ENCODE measurements around the gene OR2B2. TPM values are rescaled to one million over a fixed set of nuclear protein-coding genes. Genes with fewer than 3 reads are reported as not detected.
A peak's percentile ranks its signal among the peaks of the same experiment; 100 is the strongest.

The OR2B2 gene
- total and polyA plus RNA-seq, 12 donors = not detected

- Histone ChIP-seq H3K27ac (no peak overlapping the region), H3K36me3 (replicated peaks in 1 of 2) (no peaks in the 10 kb centered on the region), H3K9me3 (replicated peaks in 1 of 3) (no peaks in the 10 kb centered on the region), H3K4me1 (replicated peaks in 1 of 2) (peaks cover 6 to 21% of the 10 kb centered on the region in 2 donors), H3K27me3 (peaks cover 10% of the 10 kb centered on the region), H3K4me3 (no peak overlapping the region)
- intact Hi-C loops (cut with DNase I) = no loop called here
- no peak for TF ChIP-seq POLR2A (IDR thresholded peaks at IDR 0.05)
- no peak for TF ChIP-seq CTCF (IDR thresholded peaks at IDR 0.05)
- WGBS, 4 donors = 65 to 84% (median 76%) methylated on average over 6 of the region's 6 CpGs
- peak in 1 of 7 donors; percentile 24 for DNase-seq
Measured at GRCh38 chr6:27862396-27863066, 49.7 kb downstream of the OR2B2 start.

- peaks cover 3% of the 10 kb centered on the region for H3K27me3 ChIP-seq
- no peak for DNase-seq
- no peaks in the 10 kb centered on the region for H3K9me3 ChIP-seq (replicated peaks in 1 of 3)
- intact Hi-C loops (cut with DNase I) = no loop called here
- no peak overlapping the region for H3K4me3 ChIP-seq
- no peak overlapping the region for H3K27ac ChIP-seq
- TF ChIP-seq CTCF (IDR thresholded peaks at IDR 0.05) (no peak), POLR2A (IDR thresholded peaks at IDR 0.05) (no peak)
- H3K4me1 ChIP-seq (replicated peaks in 1 of 2) = peaks cover 6 to 15% of the 10 kb centered on the region in 2 donors
- H3K36me3 ChIP-seq (replicated peaks in 1 of 2) = no peaks in the 10 kb centered on the region
Measured at GRCh38 chr6:27861861-27862260, 50.3 kb downstream of the OR2B2 start.

GRCh38 chr6:27861276-27861840 lies 50.8 kb downstream of the OR2B2 start:
- Histone ChIP-seq H3K27me3 (no peaks in the 10 kb centered on the region), H3K9me3 (replicated peaks in 1 of 3) (no peaks in the 10 kb centered on the region), H3K4me3 (no peak overlapping the region), H3K27ac (no peak overlapping the region), H3K4me1 (replicated peaks in 1 of 2) (peaks cover 6 to 10% of the 10 kb centered on the region in 2 donors), H3K36me3 (replicated peaks in 1 of 2) (no peaks in the 10 kb centered on the region)
- intact Hi-C loops (cut with DNase I) = no loop called here
- 69 to 84% (median 77%) methylated on average over 2 of the region's 2 CpGs for WGBS, 4 donors
- no peak for DNase-seq
- TF ChIP-seq POLR2A (IDR thresholded peaks at IDR 0.05) (no peak), CTCF (IDR thresholded peaks at IDR 0.05) (no peak)

Small RNA genes lying within 50 kb of the gene (small RNA-seq; reads per million reads assigned to genes)
- gene RNU7-26P = 0 reads per million in 2 donors

Other genes starting within 250 kb of the OR2B2 start
- gene OR2B6, start 44.8 kb upstream of the OR2B2 start, total RNA-seq = under 1 TPM in 1 of 9 donors, not detected in 8; 0.22 TPM
- not detected for gene OR2B6, start 44.8 kb upstream of the OR2B2 start, polyA plus RNA-seq
- 1 to 10 TPM in 4 of 9 donors, under 1 TPM in 5; 0.56 to 3.9 (median 0.97) TPM for gene ZNF165, start 168.2 kb upstream of the OR2B2 start, total RNA-seq
- gene ZNF165, start 168.2 kb upstream of the OR2B2 start, polyA plus RNA-seq = 1 to 10 TPM in 1 of 3 donors, under 1 TPM in 2; 0.72 to 1.1 (median 0.98) TPM
- gene ZSCAN16, start 212.2 kb upstream of the OR2B2 start, total RNA-seq = 1 to 10 TPM; 1.8 to 6.9 (median 4.2) TPM
- gene ZSCAN16, start 212.2 kb upstream of the OR2B2 start, polyA plus RNA-seq = 1 to 10 TPM; 7.9 to 9.6 (median 8.3) TPM
- gene ZKSCAN8, start 229.5 kb upstream of the OR2B2 start, total RNA-seq = 10 to 100 TPM; 10.5 to 26.1 (median 20.3) TPM
- 10 to 100 TPM in 1 of 3 donors, 1 to 10 TPM in 2; 3.5 to 18.9 (median 5.0) TPM for gene ZKSCAN8, start 229.5 kb upstream of the OR2B2 start, polyA plus RNA-seq